HFF-Myc (cell line): ENCODE measurements around the gene ARHGEF6.

Experiments
- DNase-seq: peaks from one replicate; pipeline ENCODE4 v3.0.0-alpha.2; 2011; ENCODE audit warnings: low read depth; ENCODE audit errors: extremely low read depth
- H3K4me3 ChIP-seq: replicated peaks from 2 replicates; pipeline ENCODE4 v1.5.1; 2011; ENCODE audit warnings: low read depth, mild to moderate bottlenecking, control low read depth, low read length
- TF ChIP-seq, protein P1 (sequence below): IDR thresholded peaks from 2 replicates; pipeline ENCODE4 v1.5.1; 2012; ENCODE audit warnings: mild to moderate bottlenecking, low read depth, low read length, control low read depth; ENCODE audit errors: missing control alignments

The ARHGEF6 gene

DNA sequence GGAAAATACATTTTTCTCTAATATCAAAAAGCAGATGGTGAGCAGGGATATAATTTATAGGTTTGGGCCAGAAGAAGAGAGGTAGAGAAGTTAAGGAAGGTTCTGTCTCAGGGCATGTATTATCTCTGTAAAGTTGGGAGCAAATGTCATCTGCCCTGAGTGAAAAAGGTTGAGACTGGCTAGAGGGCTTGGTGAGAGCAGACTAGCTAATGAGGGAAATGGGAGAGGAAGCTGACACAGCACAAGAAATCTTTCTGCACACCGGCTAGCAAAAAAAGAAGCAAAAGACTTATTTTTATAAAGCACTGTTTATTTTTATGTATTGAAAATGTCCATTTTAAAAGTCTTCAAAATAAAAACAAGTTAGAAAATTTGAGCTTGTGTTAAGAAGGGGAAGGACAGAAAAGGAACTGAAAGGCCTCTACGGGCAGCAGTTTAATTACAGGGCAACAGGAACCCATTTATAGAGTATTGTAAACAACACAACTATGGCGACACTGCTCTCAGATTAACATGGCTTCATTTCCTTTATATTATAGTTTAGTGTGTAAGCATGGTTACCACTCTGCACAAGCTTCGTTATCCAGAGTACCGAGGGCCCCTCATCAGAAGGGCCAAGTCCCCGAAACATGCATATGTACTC is 115.4 kb downstream of the ARHGEF6 start:
- TF ChIP-seq, protein P1, sequence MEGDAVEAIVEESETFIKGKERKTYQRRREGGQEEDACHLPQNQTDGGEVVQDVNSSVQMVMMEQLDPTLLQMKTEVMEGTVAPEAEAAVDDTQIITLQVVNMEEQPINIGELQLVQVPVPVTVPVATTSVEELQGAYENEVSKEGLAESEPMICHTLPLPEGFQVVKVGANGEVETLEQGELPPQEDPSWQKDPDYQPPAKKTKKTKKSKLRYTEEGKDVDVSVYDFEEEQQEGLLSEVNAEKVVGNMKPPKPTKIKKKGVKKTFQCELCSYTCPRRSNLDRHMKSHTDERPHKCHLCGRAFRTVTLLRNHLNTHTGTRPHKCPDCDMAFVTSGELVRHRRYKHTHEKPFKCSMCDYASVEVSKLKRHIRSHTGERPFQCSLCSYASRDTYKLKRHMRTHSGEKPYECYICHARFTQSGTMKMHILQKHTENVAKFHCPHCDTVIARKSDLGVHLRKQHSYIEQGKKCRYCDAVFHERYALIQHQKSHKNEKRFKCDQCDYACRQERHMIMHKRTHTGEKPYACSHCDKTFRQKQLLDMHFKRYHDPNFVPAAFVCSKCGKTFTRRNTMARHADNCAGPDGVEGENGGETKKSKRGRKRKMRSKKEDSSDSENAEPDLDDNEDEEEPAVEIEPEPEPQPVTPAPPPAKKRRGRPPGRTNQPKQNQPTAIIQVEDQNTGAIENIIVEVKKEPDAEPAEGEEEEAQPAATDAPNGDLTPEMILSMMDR = no peak
- DNase-seq = no peak
- no peak overlapping the region for H3K4me3 ChIP-seq

GRCh38 chrX:136662976-136663375 is 117.8 kb downstream of the ARHGEF6 start:
- DNase-seq = no peak
- TF ChIP-seq, protein P1 = no peak
- no peak overlapping the region for H3K4me3 ChIP-seq

- H3K4me3 ChIP-seq = no peak overlapping the region
- TF ChIP-seq, protein P1 = no peak
- DNase-seq = no peak
Measured at GRCh38 chrX:136662104-136662503, 118.6 kb downstream of the ARHGEF6 start.

GRCh38 chrX:136660896-136661295 is 119.8 kb downstream of the ARHGEF6 start:
- no peak overlapping the region for H3K4me3 ChIP-seq
- DNase-seq = no peak
- TF ChIP-seq, protein P1 = no peak

DNA sequence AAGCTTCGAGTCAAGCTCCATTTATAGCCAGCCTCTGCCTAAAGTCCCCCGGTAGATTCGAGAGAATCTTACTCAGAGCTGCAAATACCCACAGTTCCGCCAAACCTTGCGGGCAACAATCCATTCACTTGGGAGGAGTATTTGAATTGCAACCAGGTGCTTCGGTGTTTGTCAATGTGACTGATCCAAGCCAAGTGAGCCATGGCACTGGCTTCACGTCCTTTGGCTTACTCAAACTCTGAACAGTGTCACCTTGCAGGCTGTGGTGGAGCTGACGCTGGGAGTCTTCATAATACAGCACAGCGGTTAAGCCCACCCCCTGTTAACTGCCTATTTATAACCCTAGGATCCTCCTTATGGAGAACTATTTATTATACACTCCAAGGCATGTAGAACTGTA is 121.6 kb downstream of the ARHGEF6 start:
- TF ChIP-seq, protein P1 = no peak

GRCh38 chrX:136658151-136658550 is 122.6 kb downstream of the ARHGEF6 start:
- TF ChIP-seq, protein P1 = no peak
- no peak overlapping the region for H3K4me3 ChIP-seq
- DNase-seq = no peak

More for the DNA sequence above, 121.6 kb downstream of the ARHGEF6 start:
- no peak overlapping the region for H3K4me3 ChIP-seq
- no peak for DNase-seq
